ENCODE data around the gene BRAF.
A peak's percentile ranks its signal among the peaks of the same experiment; 100 is the strongest.
"Not testable (repeated sequence)": the region's sequence is repeated elsewhere in the genome, so short reads cannot be mapped to it uniquely, and the experiment has no call there.

BRAF gene

DNA sequence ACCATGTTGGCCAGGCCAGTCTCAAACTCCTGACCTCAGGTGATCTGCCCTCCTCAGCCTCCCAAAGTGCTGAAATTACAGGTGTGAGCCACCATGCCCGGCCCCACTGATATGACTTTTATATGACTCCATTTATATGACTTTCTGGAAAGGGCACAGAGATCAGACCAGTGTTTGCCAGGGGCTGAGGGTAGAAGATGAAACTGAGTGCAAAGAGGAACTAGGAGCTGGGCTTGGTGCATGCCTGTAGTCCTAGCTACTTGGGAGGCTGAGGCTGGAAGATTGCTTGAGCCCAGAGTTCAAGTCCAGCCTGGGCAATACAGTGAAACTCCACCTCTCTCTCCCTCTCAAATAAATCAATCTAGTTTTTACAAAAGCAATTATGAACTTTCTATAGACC, 7.5 kb downstream of the BRAF start:
- no peak for DNase-seq (ENCODE audit: low read depth)
- TF ChIP-seq, protein P1, sequence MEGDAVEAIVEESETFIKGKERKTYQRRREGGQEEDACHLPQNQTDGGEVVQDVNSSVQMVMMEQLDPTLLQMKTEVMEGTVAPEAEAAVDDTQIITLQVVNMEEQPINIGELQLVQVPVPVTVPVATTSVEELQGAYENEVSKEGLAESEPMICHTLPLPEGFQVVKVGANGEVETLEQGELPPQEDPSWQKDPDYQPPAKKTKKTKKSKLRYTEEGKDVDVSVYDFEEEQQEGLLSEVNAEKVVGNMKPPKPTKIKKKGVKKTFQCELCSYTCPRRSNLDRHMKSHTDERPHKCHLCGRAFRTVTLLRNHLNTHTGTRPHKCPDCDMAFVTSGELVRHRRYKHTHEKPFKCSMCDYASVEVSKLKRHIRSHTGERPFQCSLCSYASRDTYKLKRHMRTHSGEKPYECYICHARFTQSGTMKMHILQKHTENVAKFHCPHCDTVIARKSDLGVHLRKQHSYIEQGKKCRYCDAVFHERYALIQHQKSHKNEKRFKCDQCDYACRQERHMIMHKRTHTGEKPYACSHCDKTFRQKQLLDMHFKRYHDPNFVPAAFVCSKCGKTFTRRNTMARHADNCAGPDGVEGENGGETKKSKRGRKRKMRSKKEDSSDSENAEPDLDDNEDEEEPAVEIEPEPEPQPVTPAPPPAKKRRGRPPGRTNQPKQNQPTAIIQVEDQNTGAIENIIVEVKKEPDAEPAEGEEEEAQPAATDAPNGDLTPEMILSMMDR (IDR thresholded peaks at IDR 0.05; ENCODE audit: insufficient read depth, low read depth, low read length, missing control alignments) = no peak
- no peak overlapping the region for H3K4me3 ChIP-seq (ENCODE audit: low read length)

DNA sequence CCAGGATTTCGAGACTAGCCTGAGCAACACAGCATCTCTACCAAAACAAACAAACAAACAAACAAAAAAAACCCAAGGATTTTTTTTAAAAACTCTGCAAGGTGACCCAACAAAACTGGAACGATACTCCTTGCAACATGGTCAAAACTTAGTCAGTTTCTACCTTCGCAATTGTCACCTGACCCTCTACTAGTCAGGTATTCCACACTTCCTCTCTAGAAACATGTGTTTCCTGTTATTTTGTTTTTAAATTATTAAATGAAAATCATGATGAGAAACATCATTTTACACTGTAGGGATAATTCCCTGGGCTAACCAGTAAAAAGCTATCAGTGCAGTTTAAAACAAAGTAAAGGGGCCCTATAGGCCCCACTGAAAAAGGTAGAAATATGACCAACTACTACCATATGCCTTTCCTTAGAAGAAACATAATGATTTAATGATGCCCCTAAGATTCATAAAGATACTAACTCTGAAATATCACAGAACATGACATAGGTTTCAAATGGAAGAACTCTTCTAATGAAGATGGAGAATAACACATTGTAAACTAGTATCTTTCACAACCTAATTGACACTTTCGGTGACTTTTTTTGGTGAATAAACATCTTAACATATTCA, 8.7 kb downstream of the BRAF start:
- DNase-seq (ENCODE audit: low read depth) = no peak
- H3K4me3 ChIP-seq (ENCODE audit: low read length) = no peak overlapping the region
- TF ChIP-seq, protein P1 (IDR thresholded peaks at IDR 0.05; ENCODE audit: insufficient read depth, low read depth, low read length, missing control alignments) = no peak

DNA sequence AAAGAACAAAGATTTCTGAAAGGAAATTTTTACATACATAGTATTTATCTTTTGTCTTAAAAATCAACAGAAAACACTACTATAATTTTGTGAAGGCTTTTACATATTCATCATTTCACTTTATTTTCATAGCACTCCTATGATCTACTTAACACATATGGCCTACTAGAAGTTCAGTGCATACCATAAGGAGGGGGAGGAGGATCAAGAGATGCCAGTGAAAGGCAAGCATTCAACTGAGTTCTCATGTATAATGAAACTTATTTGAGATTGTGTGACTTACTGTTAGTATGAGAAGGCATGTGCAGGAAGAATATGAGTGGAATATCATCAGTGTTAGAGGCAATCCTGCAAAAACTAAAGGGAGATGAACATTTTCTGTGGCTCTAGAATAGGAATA, 10.6 kb downstream of the BRAF start:
- DNase-seq (ENCODE audit: low read depth) = no peak
- TF ChIP-seq, protein P1 (IDR thresholded peaks at IDR 0.05; ENCODE audit: insufficient read depth, low read depth, low read length, missing control alignments) = no peak
- no peak overlapping the region for H3K4me3 ChIP-seq (ENCODE audit: low read length)

DNA sequence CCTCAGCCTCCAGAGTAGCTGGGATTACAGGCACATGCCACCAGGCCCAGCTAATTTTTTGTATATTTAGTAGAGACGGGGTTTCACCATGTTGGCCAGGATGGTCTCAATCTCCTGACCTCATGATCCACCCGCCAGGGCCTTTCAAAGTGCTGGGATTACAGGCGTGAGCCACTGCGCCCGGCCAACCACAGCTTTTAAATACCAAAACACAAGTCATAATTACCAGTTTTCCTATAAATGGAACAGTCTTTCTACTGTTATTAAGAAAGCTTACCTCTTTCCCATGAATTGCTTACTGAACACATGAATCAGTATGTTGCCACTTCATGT, 11.2 kb downstream of the BRAF start:
- H3K4me3 ChIP-seq (ENCODE audit: low read length); DNase-seq (ENCODE audit: low read depth): not testable (repeated sequence)

DNA sequence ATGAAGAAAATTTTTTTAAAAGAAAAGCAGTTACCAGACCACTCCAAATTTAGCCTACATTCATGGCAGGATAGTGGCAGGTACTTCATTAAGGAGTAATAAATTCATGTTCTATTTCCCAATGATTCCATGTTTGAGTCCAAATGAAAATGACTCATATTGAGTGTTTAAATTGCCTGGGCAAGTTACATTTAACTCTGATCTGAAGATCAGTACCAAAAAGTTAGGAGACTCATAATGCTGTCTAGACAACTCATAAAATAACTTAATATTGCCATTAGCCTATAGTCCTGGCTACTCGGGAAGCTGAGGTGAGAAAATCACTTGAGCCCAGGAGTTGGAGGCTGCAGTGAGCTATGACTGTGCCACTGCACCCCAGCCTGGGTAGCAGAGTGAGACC, 13.0 kb downstream of the BRAF start:
- TF ChIP-seq, protein P1 (IDR thresholded peaks at IDR 0.05; ENCODE audit: insufficient read depth, low read depth, low read length, missing control alignments) = no peak
- DNase-seq (ENCODE audit: low read depth) = peak; percentile 63
- H3K4me3 ChIP-seq (ENCODE audit: low read length) = no peak overlapping the region

DNA sequence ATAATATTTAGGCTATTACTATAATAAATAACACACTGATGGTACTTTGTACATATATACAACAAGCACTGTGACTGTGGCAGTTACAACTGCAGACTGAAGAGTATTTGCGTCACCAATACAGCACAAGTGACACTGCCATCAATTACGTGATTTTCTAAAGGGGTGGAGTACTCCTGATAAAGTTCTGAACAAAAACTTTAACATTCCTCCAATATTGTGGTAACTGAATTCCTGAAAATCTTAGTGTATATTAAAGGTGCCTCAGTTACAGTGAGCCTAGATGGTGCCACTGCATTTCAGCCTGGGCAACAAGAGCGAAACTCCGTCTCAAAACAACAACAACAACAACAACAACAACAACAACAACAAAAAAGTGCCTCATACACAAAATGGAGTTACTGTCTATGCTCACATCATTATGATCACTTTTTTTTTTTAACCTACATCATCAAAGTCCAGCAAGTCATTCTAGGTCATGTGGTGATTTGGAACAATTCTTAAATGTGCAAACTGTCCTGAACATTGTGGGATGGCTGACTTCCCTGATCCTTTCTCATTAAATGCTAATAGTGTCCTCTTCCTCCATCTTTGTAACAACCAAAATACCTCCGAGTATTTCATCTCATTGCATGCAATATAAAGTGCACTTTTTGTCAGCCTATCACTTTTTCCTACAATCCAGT, 15.1 kb downstream of the BRAF start:
- TF ChIP-seq, protein P1 (IDR thresholded peaks at IDR 0.05; ENCODE audit: insufficient read depth, low read depth, low read length, missing control alignments) = no peak
- DNase-seq (ENCODE audit: low read depth) = no peak
- no peak overlapping the region for H3K4me3 ChIP-seq (ENCODE audit: low read length)

DNA sequence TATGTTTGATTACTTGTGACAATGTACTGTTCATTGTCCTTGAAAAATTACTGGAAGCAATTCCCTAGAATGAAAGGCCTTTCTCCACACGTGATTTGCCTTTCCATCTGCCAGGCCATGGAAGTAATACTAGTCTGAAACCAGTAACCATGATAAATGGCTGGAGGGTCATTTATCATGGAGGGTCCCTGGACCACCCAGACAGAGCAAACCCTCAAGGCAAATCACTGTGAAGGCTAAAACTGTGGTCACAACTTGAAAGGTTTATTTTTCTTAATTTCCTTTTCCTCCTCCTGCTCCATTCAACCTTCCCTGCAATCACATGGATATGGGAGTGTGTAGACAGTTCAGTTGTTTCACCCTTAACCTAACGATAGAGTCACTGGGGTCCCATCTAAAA, 16.4 kb downstream of the BRAF start:
- TF ChIP-seq, protein P1 (IDR thresholded peaks at IDR 0.05; ENCODE audit: insufficient read depth, low read depth, low read length, missing control alignments) = no peak
- no peak for DNase-seq (ENCODE audit: low read depth)
- H3K4me3 ChIP-seq (ENCODE audit: low read length) = no peak overlapping the region
